Measurements from ENCODE around the gene ZFP92.

GRCh38 chrX:153410373-153410772 is 899 bp upstream of the ZFP92 start:
- TF ChIP-seq CTCF (IDR thresholded peaks at IDR 0.05; ENCODE audit: insufficient read depth, low read depth, low read length) (no peak), EZH2 (IDR thresholded peaks at IDR 0.05; ENCODE audit: insufficient read depth, low read length) (no peak)

Measured in astrocyte (in vitro differentiated cells and primary cell).